Astrocyte (in vitro differentiated cells and primary cell): ENCODE results near the gene VPS13D. TPM values are rescaled to one million over a fixed set of nuclear protein-coding genes. Genes with fewer than 3 reads are reported as not detected.

Experiments
- DNase-seq: peaks from one replicate; pipeline ENCODE4 v3.0.0-alpha.2; 2010; ENCODE audit warnings: low read depth
- FAIRE-seq: peaks from 2 replicates; lab custom pipeline; 2011; peaks lifted over from hg19 to GRCh38; lab: Jason Lieb, UNC
- H2AFZ ChIP-seq: 2 replicates; pipeline ENCODE4 v1.6.0; 2012; ENCODE audit warnings: low read depth, low read length, inconsistent platforms
- H3K27ac ChIP-seq: 2 replicates; pipeline ENCODE4 v1.5.1; 2011; ENCODE audit warnings: low read depth, low read length, inconsistent platforms
- H3K27me3 ChIP-seq: 2 replicates; pipeline ENCODE4 v1.6.0; 2011; ENCODE audit warnings: low read length, inconsistent platforms; ENCODE audit not compliant: insufficient read depth
- H3K36me3 ChIP-seq: 2 replicates; pipeline ENCODE4 v1.5.1; 2011; ENCODE audit warnings: low read length, inconsistent platforms; ENCODE audit not compliant: insufficient read depth
- H3K4me1 ChIP-seq: 2 replicates; pipeline ENCODE4 v1.5.1; 2011; ENCODE audit warnings: low read length, inconsistent platforms; ENCODE audit not compliant: insufficient read depth
- H3K4me2 ChIP-seq: 2 replicates; pipeline ENCODE4 v1.6.0; 2012; ENCODE audit warnings: low read length, inconsistent platforms
- H3K4me3 ChIP-seq: 2 replicates; pipeline ENCODE4 v1.5.1; 2011; ENCODE audit warnings: low read depth, mild to moderate bottlenecking, low read length, inconsistent platforms; ENCODE audit not compliant: insufficient read depth
- H3K79me2 ChIP-seq: 2 replicates; pipeline ENCODE4 v1.6.0; 2012; ENCODE audit warnings: mild to moderate bottlenecking, low read length, inconsistent platforms; ENCODE audit not compliant: insufficient read depth
- H3K9ac ChIP-seq: 2 replicates; pipeline ENCODE4 v1.6.0; 2012; ENCODE audit warnings: mild to moderate bottlenecking, low read length, inconsistent platforms
- H3K9me3 ChIP-seq: 2 replicates; pipeline ENCODE4 v1.5.1; 2012; ENCODE audit warnings: low read depth, mild to moderate bottlenecking, low read length, inconsistent platforms; ENCODE audit not compliant: insufficient read depth
- H4K20me1 ChIP-seq: 2 replicates; pipeline ENCODE4 v1.6.0; 2012; ENCODE audit warnings: low read length, inconsistent platforms; ENCODE audit not compliant: insufficient read depth
- H3K27ac Mint-ChIP-seq: one replicate; pipeline ENCODE4 v1.8.0; 2021; ENCODE audit warnings: mild to moderate bottlenecking, mixed read lengths; ENCODE audit not compliant: unreplicated experiment
- H3K27me3 Mint-ChIP-seq: one replicate; pipeline ENCODE4 v1.8.0; 2021; ENCODE audit warnings: low read depth, mixed read lengths; ENCODE audit not compliant: unreplicated experiment
- H3K36me3 Mint-ChIP-seq: one replicate; pipeline ENCODE4 v1.8.0; 2021; ENCODE audit warnings: low read depth, mixed read lengths; ENCODE audit not compliant: unreplicated experiment
- H3K4me1 Mint-ChIP-seq: one replicate; pipeline ENCODE4 v1.8.0; 2021; ENCODE audit warnings: low read depth, mixed read lengths; ENCODE audit not compliant: unreplicated experiment
- H3K4me3 Mint-ChIP-seq: one replicate; pipeline ENCODE4 v1.8.0; 2021; ENCODE audit warnings: mild to moderate bottlenecking, moderate library complexity, mixed read lengths; ENCODE audit not compliant: unreplicated experiment
- H3K9me3 Mint-ChIP-seq: one replicate; pipeline ENCODE4 v1.8.0; 2021; ENCODE audit warnings: mild to moderate bottlenecking, mixed read lengths; ENCODE audit not compliant: unreplicated experiment
- CTCF ChIP-seq: IDR thresholded peaks from 2 replicates; pipeline ENCODE4 v1.5.1; 2011; ENCODE audit warnings: low read depth, mild to moderate bottlenecking, inconsistent platforms, low read length, moderate library complexity; ENCODE audit not compliant: insufficient read depth
- EZH2 ChIP-seq: IDR thresholded peaks from 2 replicates; pipeline ENCODE4 v1.6.1; 2012; ENCODE audit warnings: mild to moderate bottlenecking, low read length, inconsistent platforms; ENCODE audit not compliant: insufficient read depth
- total RNA-seq: library from RNA; stranded (reverse); gene quantifications from 2 replicates; pipeline ENCODE4 v1.2.1, GENCODE V29; 2021

Gene VPS13D
- total RNA-seq, 1 donor from 2014 or later, result 25.9 TPM

GRCh38 chr1:12548973-12549459 lies 319.2 kb downstream of the VPS13D start:
- no peaks in the 10 kb centered on the region for H3K9me3 Mint-ChIP-seq
- H3K27me3 Mint-ChIP-seq, result peaks cover 23% of the 10 kb centered on the region
- H3K79me2 ChIP-seq, result no peaks in the 10 kb centered on the region
- no peak overlapping the region for H3K27ac Mint-ChIP-seq
- H3K27me3 ChIP-seq, result peaks cover 2% of the 10 kb centered on the region
- no peak overlapping the region for H3K4me3 ChIP-seq
- H3K4me3 Mint-ChIP-seq, result no peak overlapping the region
- DNase-seq (no peak), FAIRE-seq (no peak)
- H3K4me1 Mint-ChIP-seq, result peaks cover 8% of the 10 kb centered on the region
- no peak overlapping the region for H2AFZ ChIP-seq
- no peak for TF ChIP-seq CTCF
- no peak for TF ChIP-seq EZH2
- no peaks in the 10 kb centered on the region for H3K36me3 ChIP-seq
- peak overlapping the region; percentile 70 for H3K4me2 ChIP-seq
- H3K9me3 ChIP-seq, result no peaks in the 10 kb centered on the region
- H3K27ac ChIP-seq, result peak overlapping the region; percentile 80
- H3K9ac ChIP-seq, result peak overlapping the region; percentile 71
- peaks cover 17% of the 10 kb centered on the region for H3K4me1 ChIP-seq
- no peaks in the 10 kb centered on the region for H4K20me1 ChIP-seq
- H3K36me3 Mint-ChIP-seq, result no peaks in the 10 kb centered on the region

GRCh38 chr1:12549460-12550349 lies 319.9 kb downstream of the VPS13D start:
- H3K27me3 ChIP-seq, result peaks cover 2% of the 10 kb centered on the region
- no peaks in the 10 kb centered on the region for H3K36me3 ChIP-seq
- DNase-seq (peak; percentile 98), FAIRE-seq (peak; percentile 81)
- H3K4me2 ChIP-seq, result peak overlapping the region; percentile 70
- peaks cover 17% of the 10 kb centered on the region for H3K4me1 ChIP-seq
- peaks cover 8% of the 10 kb centered on the region for H3K4me1 Mint-ChIP-seq
- H4K20me1 ChIP-seq, result no peaks in the 10 kb centered on the region
- no peaks in the 10 kb centered on the region for H3K36me3 Mint-ChIP-seq
- H3K27ac Mint-ChIP-seq, result peak overlapping the region; percentile 64
- no peak overlapping the region for H3K4me3 Mint-ChIP-seq
- no peaks in the 10 kb centered on the region for H3K9me3 ChIP-seq
- no peak overlapping the region for H2AFZ ChIP-seq
- no peaks in the 10 kb centered on the region for H3K79me2 ChIP-seq
- peak overlapping the region; percentile 80 for H3K27ac ChIP-seq
- no peak for TF ChIP-seq CTCF
- TF ChIP-seq EZH2, result no peak
- H3K9me3 Mint-ChIP-seq, result no peaks in the 10 kb centered on the region
- no peak overlapping the region for H3K4me3 ChIP-seq
- peak overlapping the region; percentile 71 for H3K9ac ChIP-seq
- H3K27me3 Mint-ChIP-seq, result peaks cover 26% of the 10 kb centered on the region
